B cell (primary cell): ENCODE measurements around the gene KLK2. TPM values are rescaled to one million over a fixed set of nuclear protein-coding genes. Genes with fewer than 3 reads are reported as not detected.

Source experiments
- ATAC-seq: fragments of 200-7000 bp; cut with Tn5 transposase; one replicate; pipeline ENCODE4 v1.10.0; 2021; ENCODE audit warnings: low read depth, mild to moderate bottlenecking, moderate number of reproducible peaks, moderate library complexity
- CTCF ChIA-PET: fragments of 350-600 bp; sonication (Branson Sonifier 250); formaldehyde crosslinking; loops from one replicate; lab custom pipeline; 2021; ENCODE audit warnings: antibody characterized with exemption, inconsistent platforms; lab: Charles Lee
- POLR2A ChIA-PET: fragments of 350-600 bp; sonication (Branson Sonifier 250); formaldehyde crosslinking; loops from one replicate; lab custom pipeline; 2021; ENCODE audit warnings: antibody characterized with exemption; lab: Charles Lee
- DNase-seq: peaks from one replicate; pipeline ENCODE4 v3.0.0; 2013
- H2AFZ ChIP-seq: 2 replicates; pipeline ENCODE4 v1.6.1; 2012; ENCODE audit warnings: mild to moderate bottlenecking, low read depth, low read length; ENCODE audit not compliant: insufficient read depth, poor library complexity, severe bottlenecking
- H3K27ac ChIP-seq, 2 donors: 1 replicate in 1 of 2; 2 replicates in 1 of 2; pipeline ENCODE4 v1.5.1; 2012 to 2013; ENCODE audit warnings: low read length in 2 of 2, mild to moderate bottlenecking in 2 of 2, moderate library complexity in 1 of 2
- H3K27me3 ChIP-seq, 4 experiments: fragments of 200-600 bp in 1 of 4; sonication (generic) in 1 of 4; replicated peaks in 1 of 4; 1 replicate in 2 of 4; 2 replicates in 2 of 4; pipeline versions ENCODE4 v1.6.1 to v1.7.0; 2013 to 2016; ENCODE audit warnings: low read length in 3 of 4, mild to moderate bottlenecking in 2 of 4, mixed read lengths in 1 of 4, moderate library complexity in 1 of 4; ENCODE audit not compliant: insufficient read depth in 4 of 4, control insufficient read depth in 3 of 4; ENCODE audit errors: control extremely low read depth in 1 of 4
- H3K36me3 ChIP-seq, 2 experiments: replicated peaks in 1 of 2; 1 replicate in 1 of 2; 2 replicates in 1 of 2; pipeline versions ENCODE4 v1.6.1 to v1.7.1; 2013; ENCODE audit warnings: low read length in 1 of 2; ENCODE audit not compliant: insufficient read depth in 2 of 2, control insufficient read depth in 1 of 2; ENCODE audit errors: control extremely low read depth in 1 of 2, extremely low read depth in 1 of 2
- H3K4me1 ChIP-seq, 2 donors: fragments of 200-600 bp in 1 of 2; sonication (generic) in 1 of 2; 1 replicate in 1 of 2; 2 replicates in 1 of 2; pipeline versions ENCODE4 v1.5.1 to v1.6.1; 2013 to 2017; ENCODE audit warnings: low read length in 2 of 2; ENCODE audit not compliant: control insufficient read depth in 2 of 2, insufficient read depth in 2 of 2
- H3K4me2 ChIP-seq: replicated peaks from 2 replicates; pipeline ENCODE3; 2012; ENCODE audit warnings: mild to moderate bottlenecking, low read depth, low read length; ENCODE audit not compliant: poor library complexity, severe bottlenecking
- H3K4me3 ChIP-seq, 5 experiments: fragments of 200-600 bp in 1 of 5; sonication (generic) in 1 of 5; 1 replicate in 3 of 5; 2 replicates in 2 of 5; pipeline versions ENCODE4 v1.5.1 to v1.7.0; 2011 to 2016; ENCODE audit warnings: low read length in 4 of 5, mild to moderate bottlenecking in 4 of 5, low read depth in 2 of 5, control low read depth in 1 of 5, moderate library complexity in 1 of 5; ENCODE audit not compliant: insufficient read depth in 1 of 5; ENCODE audit errors: control extremely low read depth in 1 of 5, extremely low read depth in 1 of 5
- H3K79me2 ChIP-seq: fragments of 200-600 bp; sonication (generic); one replicate; pipeline ENCODE4 v1.6.0; 2016; ENCODE audit warnings: low read length; ENCODE audit not compliant: control insufficient read depth, insufficient read depth
- H3K9ac ChIP-seq: fragments of 200-600 bp; sonication (generic); 2 replicates; pipeline ENCODE4 v1.6.1; 2017; ENCODE audit warnings: mild to moderate bottlenecking, low read length, moderate library complexity
- H3K9me3 ChIP-seq, 3 donors: one replicate each; pipeline versions ENCODE4 v1.6.1 to v1.7.1; 2013; ENCODE audit warnings: low read length in 2 of 3; ENCODE audit not compliant: control insufficient read depth in 2 of 3, insufficient read depth in 1 of 3; ENCODE audit errors: control extremely low read depth in 1 of 3
- H4K20me1 ChIP-seq: 2 replicates; pipeline ENCODE4 v1.6.0; 2012; ENCODE audit warnings: mild to moderate bottlenecking, low read length; ENCODE audit not compliant: insufficient read depth, control insufficient read depth, poor library complexity, severe bottlenecking
- H3K27ac Mint-ChIP-seq: one replicate; pipeline ENCODE4 v1.8.0; 2021; ENCODE audit warnings: mixed read lengths
- H3K27me3 Mint-ChIP-seq: one replicate; pipeline ENCODE4 v1.8.0; 2021; ENCODE audit warnings: mixed read lengths
- H3K4me1 Mint-ChIP-seq: one replicate; pipeline ENCODE4 v1.8.0; 2021; ENCODE audit warnings: mixed read lengths
- H3K4me3 Mint-ChIP-seq: one replicate; pipeline ENCODE4 v1.8.0; 2021; ENCODE audit warnings: mixed read lengths
- H3K9me3 Mint-ChIP-seq: one replicate; pipeline ENCODE4 v1.8.0; 2022; ENCODE audit warnings: mixed read lengths; ENCODE audit not compliant: insufficient read depth
- CTCF ChIP-seq: fragments of 200-600 bp; IDR thresholded peaks from one replicate; pipeline ENCODE4 v1.8.0; 2022; ENCODE audit warnings: antibody characterized with exemption, mild to moderate bottlenecking
- EZH2 ChIP-seq: IDR thresholded peaks from 2 replicates; pipeline ENCODE4 v1.6.1; 2012; ENCODE audit warnings: borderline replicate concordance, low read depth, mild to moderate bottlenecking, moderate library complexity, low read length; ENCODE audit not compliant: insufficient read depth, poor library complexity, severe bottlenecking
- WGBS: methylation state at CpG from one replicate; pipeline ENCODE4 v1.1.5; 2013; ENCODE audit warnings: missing lambda C conversion rate; ENCODE audit not compliant: insufficient coverage; 5-methylcytosine and 5-hydroxymethylcytosine counted together
- intact Hi-C: fragments of 100-400 bp; cut with micrococcal nuclease; formaldehyde crosslinking; loops from one replicate; pipeline ENCODE4 v1.10.0; 2022
- polyA plus RNA-seq: library from polyadenylated mRNA; depleted of rRNA; stranded (reverse); fragments of >200 nt; gene quantifications from 2 replicates; pipeline ENCODE4 v1.2.3, GENCODE V29; 2012
- total RNA-seq, 2 donors: library from RNA; stranded (reverse); fragments of 120-200 nt in 1 of 2; gene quantifications; 1 replicate in 1 of 2; 2 replicates in 1 of 2; pipeline versions ENCODE4 v1.2.3 to v1.2.4, GENCODE V29; 2013 to 2022

KLK2 gene
- total and polyA plus RNA-seq, 2 donors (not counting 1 experiment from before 2014, with no cell fraction given), result 0.60 to 1.7 TPM

GRCh38 chr19:50851620-50852019 is 21.6 kb upstream of the KLK2 start:
- Mint-ChIP-seq H3K27ac (no peak overlapping the region), H3K27me3 (peaks cover 45% of the 10 kb centered on the region), H3K4me1 (no peaks in the 10 kb centered on the region), H3K4me3 (no peak overlapping the region), H3K9me3 (no peaks in the 10 kb centered on the region)
- no peaks in the 10 kb centered on the region for H4K20me1 ChIP-seq
- TF ChIP-seq CTCF (no peak), EZH2 (no peak)
- CTCF ChIA-PET, result no interaction called here
- no peak overlapping the region for H3K27ac ChIP-seq
- H3K9me3 ChIP-seq, result peaks cover 0 to 4% (median 0%) of the 10 kb centered on the region in 3 donors
- no peaks in the 10 kb centered on the region for H3K79me2 ChIP-seq
- peaks cover 0 to 25% (median 7%) of the 10 kb centered on the region in 4 experiments for H3K27me3 ChIP-seq
- H3K9ac ChIP-seq, result no peak overlapping the region
- H3K4me2 ChIP-seq, result no peak overlapping the region
- no peaks in the 10 kb centered on the region for H3K36me3 ChIP-seq
- POLR2A ChIA-PET, result no interaction called here
- intact Hi-C loops, result no loop called here
- no peak overlapping the region for H3K4me3 ChIP-seq
- no peaks in the 10 kb centered on the region for H3K4me1 ChIP-seq
- no peak for ATAC-seq
- DNase-seq, result no peak
- 74% methylated on average over 4 of the region's 4 CpGs for WGBS
- H2AFZ ChIP-seq, result no peak overlapping the region

GRCh38 chr19:50854636-50855410 is 18.4 kb upstream of the KLK2 start, which contains the start of gene KLK3:
KLK3 (plus strand) TSS chr19:50854915; CDS start chr19:50854956, 41 bp downstream.
- ChIA-PET POLR2A (no interaction called here), CTCF (no interaction called here)
- no peak for TF ChIP-seq CTCF
- TF ChIP-seq EZH2, result no peak
- 48% methylated on average over 5 of the region's 9 CpGs for WGBS
- ATAC-seq (no peak), DNase-seq (no peak)
- H3K27me3 ChIP-seq, result peaks cover 0 to 38% (median 7%) of the 10 kb centered on the region in 4 experiments
- H4K20me1 ChIP-seq, result no peaks in the 10 kb centered on the region
- Mint-ChIP-seq H3K4me3 (no peak within 1 kb of the TSS), H3K27ac (no peak within 1 kb of the TSS), H3K27me3 (peaks cover 53% of the 10 kb centered on the region), H3K4me1 (peaks cover 2% of the 10 kb centered on the region), H3K9me3 (no peaks in the 10 kb centered on the region)
- no peak within 1 kb of the TSS for H3K4me2 ChIP-seq
- H3K27ac ChIP-seq, result no peak within 1 kb of the TSS
- H3K36me3 ChIP-seq, result no peaks in the 10 kb centered on the region
- H3K4me1 ChIP-seq, result no peaks in the 10 kb centered on the region
- H3K9ac ChIP-seq, result no peak within 1 kb of the TSS
- intact Hi-C loops, result no loop called here
- no peak within 1 kb of the TSS for H3K4me3 ChIP-seq
- H3K79me2 ChIP-seq, result no peaks in the 10 kb centered on the region
- no peak within 1 kb of the TSS for H2AFZ ChIP-seq
- H3K9me3 ChIP-seq, result peaks cover 0 to 12% (median 0%) of the 10 kb centered on the region in 3 donors
